Measurements from ENCODE around the gene CEL.
A peak's percentile ranks its signal among the peaks of the same experiment; 100 is the strongest.

Gene CEL

GRCh38 chr9:133115604-133116345, 54.0 kb downstream of the CEL start:
- H3K27me3 ChIP-seq (ENCODE audit: control insufficient read depth, insufficient read depth, low read length): peaks cover 6% of the 10 kb centered on the region
- no peak overlapping the region for H3K4me3 ChIP-seq (ENCODE audit: low read length)
- peak overlapping the region; percentile 50 for H3K4me2 ChIP-seq (ENCODE audit: low read length)
- no peaks in the 10 kb centered on the region for H3K36me3 ChIP-seq (ENCODE audit: insufficient read depth, low read length)
- H3K9ac ChIP-seq (ENCODE audit: low read depth, low read length): peak overlapping the region; percentile 51
- no peaks in the 10 kb centered on the region for H3K9me3 ChIP-seq (replicated peaks; ENCODE audit: low read length)
- peaks cover 62% of the 10 kb centered on the region for H3K4me1 ChIP-seq (ENCODE audit: control insufficient read depth, insufficient read depth, low read length)

GRCh38 chr9:133116346-133117231, 54.8 kb downstream of the CEL start:
- peak overlapping the region; percentile 40 for H3K9ac ChIP-seq (ENCODE audit: low read depth, low read length)
- peaks cover 67% of the 10 kb centered on the region for H3K4me1 ChIP-seq (ENCODE audit: control insufficient read depth, insufficient read depth, low read length)
- H3K9me3 ChIP-seq (replicated peaks; ENCODE audit: low read length): no peaks in the 10 kb centered on the region
- H3K27me3 ChIP-seq (ENCODE audit: control insufficient read depth, insufficient read depth, low read length): peaks cover 6% of the 10 kb centered on the region
- H3K4me3 ChIP-seq (ENCODE audit: low read length): no peak overlapping the region
- no peaks in the 10 kb centered on the region for H3K36me3 ChIP-seq (ENCODE audit: insufficient read depth, low read length)
- H3K4me2 ChIP-seq (ENCODE audit: low read length): no peak overlapping the region

- Histone ChIP-seq H3K9ac (ENCODE audit: low read depth, low read length) (no peak overlapping the region), H3K27me3 (ENCODE audit: control insufficient read depth, insufficient read depth, low read length) (peaks cover 6% of the 10 kb centered on the region), H3K4me3 (ENCODE audit: low read length) (no peak overlapping the region), H3K4me1 (ENCODE audit: control insufficient read depth, insufficient read depth, low read length) (peaks cover 68% of the 10 kb centered on the region), H3K36me3 (ENCODE audit: insufficient read depth, low read length) (no peaks in the 10 kb centered on the region), H3K4me2 (ENCODE audit: low read length) (no peak overlapping the region), H3K9me3 (replicated peaks; ENCODE audit: low read length) (no peaks in the 10 kb centered on the region)
Measured at GRCh38 chr9:133117271-133118178, 55.7 kb downstream of the CEL start.

GRCh38 chr9:133118179-133118520, 56.4 kb downstream of the CEL start:
- H3K36me3 ChIP-seq (ENCODE audit: insufficient read depth, low read length): no peaks in the 10 kb centered on the region
- no peak overlapping the region for H3K4me3 ChIP-seq (ENCODE audit: low read length)
- H3K9me3 ChIP-seq (replicated peaks; ENCODE audit: low read length): no peaks in the 10 kb centered on the region
- peaks cover 6% of the 10 kb centered on the region for H3K27me3 ChIP-seq (ENCODE audit: control insufficient read depth, insufficient read depth, low read length)
- peaks cover 68% of the 10 kb centered on the region for H3K4me1 ChIP-seq (ENCODE audit: control insufficient read depth, insufficient read depth, low read length)
- no peak overlapping the region for H3K9ac ChIP-seq (ENCODE audit: low read depth, low read length)
- no peak overlapping the region for H3K4me2 ChIP-seq (ENCODE audit: low read length)

GRCh38 chr9:133118568-133118967, 56.8 kb downstream of the CEL start:
- Histone ChIP-seq H3K36me3 (ENCODE audit: insufficient read depth, low read length) (no peaks in the 10 kb centered on the region), H3K4me2 (ENCODE audit: low read length) (no peak overlapping the region), H3K9ac (ENCODE audit: low read depth, low read length) (no peak overlapping the region), H3K4me1 (ENCODE audit: control insufficient read depth, insufficient read depth, low read length) (peaks cover 68% of the 10 kb centered on the region), H3K27me3 (ENCODE audit: control insufficient read depth, insufficient read depth, low read length) (peaks cover 6% of the 10 kb centered on the region), H3K4me3 (ENCODE audit: low read length) (no peak overlapping the region), H3K9me3 (replicated peaks; ENCODE audit: low read length) (no peaks in the 10 kb centered on the region)

- Histone ChIP-seq H3K36me3 (ENCODE audit: insufficient read depth, low read length) (no peaks in the 10 kb centered on the region), H3K4me2 (ENCODE audit: low read length) (peak overlapping the region; percentile 97), H3K4me1 (ENCODE audit: control insufficient read depth, insufficient read depth, low read length) (peaks cover 61% of the 10 kb centered on the region), H3K9me3 (replicated peaks; ENCODE audit: low read length) (no peaks in the 10 kb centered on the region), H3K27me3 (ENCODE audit: control insufficient read depth, insufficient read depth, low read length) (peaks cover 11% of the 10 kb centered on the region), H3K4me3 (ENCODE audit: low read length) (peak overlapping the region; percentile 34), H3K9ac (ENCODE audit: low read depth, low read length) (no peak overlapping the region)
Measured at GRCh38 chr9:133119103-133119845, 57.5 kb downstream of the CEL start.

GRCh38 chr9:133119846-133120500, 58.2 kb downstream of the CEL start:
- peaks cover 54% of the 10 kb centered on the region for H3K4me1 ChIP-seq (ENCODE audit: control insufficient read depth, insufficient read depth, low read length)
- H3K4me2 ChIP-seq (ENCODE audit: low read length): peak overlapping the region; percentile 97
- H3K9ac ChIP-seq (ENCODE audit: low read depth, low read length): no peak overlapping the region
- H3K36me3 ChIP-seq (ENCODE audit: insufficient read depth, low read length): no peaks in the 10 kb centered on the region
- peak overlapping the region; percentile 74 for H3K4me3 ChIP-seq (ENCODE audit: low read length)
- H3K9me3 ChIP-seq (replicated peaks; ENCODE audit: low read length): no peaks in the 10 kb centered on the region
- H3K27me3 ChIP-seq (ENCODE audit: control insufficient read depth, insufficient read depth, low read length): peaks cover 17% of the 10 kb centered on the region

- Histone ChIP-seq H3K4me1 (ENCODE audit: control insufficient read depth, insufficient read depth, low read length) (peaks cover 50% of the 10 kb centered on the region), H3K4me2 (ENCODE audit: low read length) (peak overlapping the region; percentile 97), H3K27me3 (ENCODE audit: control insufficient read depth, insufficient read depth, low read length) (peaks cover 17% of the 10 kb centered on the region), H3K9ac (ENCODE audit: low read depth, low read length) (peak overlapping the region; percentile 76), H3K9me3 (replicated peaks; ENCODE audit: low read length) (no peaks in the 10 kb centered on the region), H3K36me3 (ENCODE audit: insufficient read depth, low read length) (no peaks in the 10 kb centered on the region), H3K4me3 (ENCODE audit: low read length) (peak overlapping the region; percentile 74)
Measured at GRCh38 chr9:133120501-133121197, 58.9 kb downstream of the CEL start.

Measured in skeletal muscle satellite cell (primary cell).